Fibroblast of lung (primary cell): Measurements from ENCODE around the gene IL27RA.

ENCODE experiments used
- CTCF ChIP-seq, 2 donors: IDR thresholded peaks in 1 of 2; conservative IDR thresholded peaks in 1 of 2; 1 replicate in 1 of 2; 2 replicates in 1 of 2; pipeline ENCODE4 v1.5.1; 2011 to 2012; ENCODE audit warnings: low read length in 2 of 2, control low read depth in 1 of 2, inconsistent platforms in 1 of 2, low read depth in 1 of 2, mild to moderate bottlenecking in 1 of 2
- EZH2 ChIP-seq: IDR thresholded peaks from 2 replicates; pipeline ENCODE4 v1.5.1; 2012; ENCODE audit warnings: low read length, control low read depth, mild to moderate bottlenecking; ENCODE audit errors: missing control alignments

GRCh38 chr19:14070268-14071050, 38.9 kb downstream of the IL27RA start:
- TF ChIP-seq CTCF (conservative IDR thresholded peaks at IDR 0.05 in 1 of 2, IDR thresholded peaks at IDR 0.05 in 1 of 2; ENCODE audit: low read depth in 1 of 2, low read length in 2 of 2) (no peak), EZH2 (no peak)
